SHP77 treated with DMSO at 0.1 percent for 48 hours (cell line): ENCODE data around the gene NTRK2.

Experiments
- DNase-seq: peaks from one replicate; lab custom pipeline; 2025; lab: John Stamatoyannopoulos, UW

NTRK2 gene

GRCh38 chr9:84669288-84670137 lies at the start of gene NTRK2:
Gene NTRK2 (plus strand): TSS chr9:84669729. CDS start chr9:84670749, 1,020 bp downstream.
- DNase-seq, result no peak

- DNase-seq, result no peak
Measured at GRCh38 chr9:84620338-84620737, 49.2 kb upstream of the NTRK2 start.

DNA sequence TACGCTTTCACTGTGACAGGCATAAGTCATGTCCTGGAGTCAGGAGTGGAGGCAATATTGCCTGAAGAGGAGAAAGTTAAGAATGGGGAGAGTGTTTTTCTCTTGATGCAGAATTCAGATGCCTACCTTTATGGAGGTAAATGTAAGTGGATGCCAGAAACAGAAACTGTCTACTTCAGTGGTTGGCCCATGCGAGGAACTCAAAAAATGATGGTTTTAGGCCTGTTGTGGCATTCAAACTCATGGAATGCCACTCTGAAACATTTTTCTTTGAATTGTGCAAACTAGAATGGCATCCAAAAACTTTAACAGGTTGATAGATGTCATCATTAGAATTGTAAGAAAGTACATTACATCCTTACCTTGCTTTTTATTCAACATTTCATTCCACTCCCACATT lies 47.7 kb upstream of the NTRK2 start:
- DNase-seq, result no peak

- DNase-seq, result no peak
Measured at GRCh38 chr9:84622981-84623380, 46.5 kb upstream of the NTRK2 start.

DNA sequence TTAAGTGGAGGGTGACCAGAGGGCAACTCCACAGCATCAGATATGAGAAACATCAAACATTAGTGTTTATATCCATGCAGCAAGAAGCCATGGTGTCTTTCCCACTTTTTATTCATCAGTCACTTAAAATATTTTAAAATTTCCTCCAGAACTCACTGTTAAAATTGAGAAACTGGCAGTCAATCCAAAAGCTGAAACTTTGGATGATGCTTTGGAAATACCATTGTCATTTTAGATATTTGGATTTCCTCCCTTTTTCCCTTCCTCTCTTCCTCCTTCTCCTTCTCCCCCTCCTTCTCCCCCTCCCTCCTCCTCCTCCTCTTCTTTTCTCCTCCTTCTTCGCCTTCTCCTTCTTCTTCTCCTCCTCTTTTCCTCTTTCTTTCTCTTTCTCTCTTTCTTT lies 33.1 kb upstream of the NTRK2 start:
- DNase-seq, result no peak

DNA sequence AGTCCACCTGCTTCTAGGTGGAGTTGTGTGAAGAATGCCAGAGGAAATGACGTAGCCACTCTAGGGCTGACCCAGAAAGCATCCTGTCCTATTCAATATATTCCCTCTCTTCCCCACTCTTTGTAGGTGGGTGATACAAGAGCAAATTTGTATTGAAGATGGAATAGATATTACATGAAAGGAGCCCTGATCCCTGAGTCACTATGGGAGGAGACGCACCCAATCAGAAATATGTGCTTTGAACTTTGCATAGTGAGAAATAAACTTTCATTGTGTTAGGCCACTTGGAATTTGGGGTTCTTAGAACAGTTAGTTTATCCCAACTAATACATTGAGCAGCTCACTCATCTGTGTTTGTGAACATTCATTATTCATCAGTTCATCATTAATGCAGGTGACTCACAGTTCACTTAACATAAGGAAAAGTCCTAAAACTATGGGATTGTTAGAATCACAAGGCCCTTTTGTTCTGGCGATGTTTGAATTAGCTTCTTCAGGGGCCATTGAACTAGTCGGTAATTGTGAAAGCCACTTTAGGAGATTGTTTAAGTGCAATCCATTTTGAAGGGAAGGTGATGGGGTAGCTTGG lies 26.9 kb upstream of the NTRK2 start:
- no peak for DNase-seq

GRCh38 chr9:84647699-84648098 lies 21.8 kb upstream of the NTRK2 start:
- no peak for DNase-seq

- no peak for DNase-seq
Measured at GRCh38 chr9:84652496-84653120, 16.9 kb upstream of the NTRK2 start.

GRCh38 chr9:84655447-84655846 lies 14.1 kb upstream of the NTRK2 start:
- no peak for DNase-seq

GRCh38 chr9:84659313-84659712 lies 10.2 kb upstream of the NTRK2 start:
- no peak for DNase-seq

DNA sequence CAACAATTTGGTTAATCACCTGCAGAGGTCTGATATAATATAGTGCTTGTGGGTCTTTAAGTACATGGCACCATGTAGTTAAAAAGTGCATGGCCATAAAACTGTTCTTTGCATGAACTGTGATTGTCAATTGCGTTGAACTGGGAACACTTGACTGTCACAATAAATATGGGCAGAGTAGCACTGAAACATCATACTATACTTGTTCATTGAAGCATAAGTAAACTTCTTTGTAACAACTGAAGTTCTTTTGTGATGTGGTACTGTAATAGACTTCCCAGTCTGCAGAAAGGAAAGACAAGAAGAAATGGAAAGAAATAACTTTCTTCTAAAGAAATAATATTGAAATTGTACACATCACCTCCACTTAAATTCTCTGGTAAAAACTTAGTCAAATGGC lies 9.8 kb upstream of the NTRK2 start:
- no peak for DNase-seq

- no peak for DNase-seq
Measured at GRCh38 chr9:84667571-84668195, 1.8 kb upstream of the NTRK2 start.

- no peak for DNase-seq
Measured at GRCh38 chr9:84668196-84669012, 1.1 kb upstream of the NTRK2 start.

- no peak for DNase-seq
Measured at GRCh38 chr9:84669013-84669287, 579 bp upstream of the NTRK2 start.

GRCh38 chr9:84670138-84671041 lies 861 bp downstream of the NTRK2 start:
- no peak for DNase-seq

- no peak for DNase-seq
Measured at GRCh38 chr9:84671586-84672521, 2.3 kb downstream of the NTRK2 start.

DNA sequence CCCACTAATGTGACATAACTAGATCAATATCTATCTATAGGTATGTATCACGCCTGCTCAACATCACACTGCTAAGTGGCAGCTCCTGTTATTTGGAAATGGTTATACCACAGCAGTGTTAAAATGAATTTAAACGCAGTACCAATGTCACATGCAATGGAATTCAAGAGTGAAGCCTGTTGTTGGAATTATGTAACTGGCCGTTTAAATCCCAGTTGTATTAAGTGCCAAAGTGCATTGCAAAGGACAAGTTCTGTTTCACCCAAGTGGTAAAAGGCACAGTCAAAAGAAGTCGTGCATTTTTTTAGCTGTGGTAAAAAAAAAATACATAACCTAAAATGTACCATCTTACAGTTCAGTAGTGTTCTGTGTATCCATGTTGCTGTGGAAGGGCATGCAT lies 4.3 kb downstream of the NTRK2 start:
- DNase-seq, result no peak

- no peak for DNase-seq
Measured at GRCh38 chr9:84677080-84677479, 7.6 kb downstream of the NTRK2 start.

DNA sequence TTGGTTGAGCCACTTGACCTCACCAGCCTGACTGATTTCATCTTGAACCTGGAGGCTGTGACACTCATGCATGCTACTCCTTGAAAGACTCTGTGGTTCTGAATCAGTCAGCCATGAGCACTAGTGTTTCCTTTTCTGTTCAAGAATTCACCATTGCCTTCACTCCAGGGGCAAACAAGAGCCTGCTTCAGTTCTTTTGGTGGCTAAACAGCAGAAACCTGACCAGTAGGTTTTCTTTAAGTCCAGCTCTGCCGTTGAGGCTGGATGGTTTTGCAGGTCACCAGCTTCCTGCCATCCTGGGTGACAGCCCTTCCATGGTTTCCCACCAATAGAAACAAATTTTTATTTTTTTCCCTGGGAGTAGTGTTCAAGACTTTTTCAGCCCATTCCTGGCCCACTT lies 10.0 kb downstream of the NTRK2 start:
- no peak for DNase-seq
